Measurements from ENCODE around the gene EOLA2. TPM values are rescaled to one million over a fixed set of nuclear protein-coding genes. Genes with fewer than 3 reads are reported as not detected.
"Not testable (repeated sequence)": the region's sequence is repeated elsewhere in the genome, so short reads cannot be mapped to it uniquely, and the experiment has no call there.

Gene EOLA2
- total and polyA plus RNA-seq, 9 of the 15 experiments (the other 6 are each of a cell fraction or from before 2014, with no cell fraction given), result 27.7 to 61.5 (median 44.3) TPM

DNA sequence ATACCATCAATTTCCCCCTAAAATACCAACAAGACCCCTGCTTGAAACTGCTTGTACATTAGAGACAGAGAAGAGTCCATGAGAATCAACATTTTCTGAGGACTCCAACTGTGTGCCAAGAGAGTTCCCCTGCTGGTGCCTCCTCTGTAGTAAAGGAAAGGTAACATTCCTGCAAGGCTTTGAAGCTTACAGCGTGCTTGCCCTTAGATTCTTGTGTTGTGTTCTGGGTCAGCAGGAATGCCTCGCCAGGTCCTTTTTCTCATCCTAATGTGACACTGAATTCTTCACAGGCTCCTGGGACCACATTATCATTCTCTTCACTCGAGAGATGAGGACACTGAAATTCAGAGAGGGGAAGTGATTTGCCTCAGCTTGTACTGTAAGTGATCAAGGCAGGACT, 9.7 kb upstream of the EOLA2 start:
- Histone ChIP-seq H3K9me1 (ENCODE audit: control insufficient read depth, insufficient read depth, low read length) (no peaks in the 10 kb centered on the region), H3K9ac (ENCODE audit: insufficient read depth in 1 of 2, low read depth in 2 of 2, low read length in 2 of 2) (no peak overlapping the region), H3K27me3 (ENCODE audit: control insufficient read depth in 2 of 2, insufficient read depth in 2 of 2, low read length in 2 of 2) (no peaks in the 10 kb centered on the region), H3K4me2 (ENCODE audit: insufficient read depth, low read length) (no peak overlapping the region), H2AFZ (ENCODE audit: low read depth, low read length) (no peak overlapping the region), H3K4me1 (replicated peaks in 1 of 2; ENCODE audit: control insufficient read depth in 2 of 2, insufficient read depth in 2 of 2, low read length in 2 of 2) (no peaks in the 10 kb centered on the region), H3K27ac (ENCODE audit: extremely low read depth, low read depth, low read length) (no peak overlapping the region), H4K20me1 (replicated peaks; ENCODE audit: control insufficient read depth, insufficient read depth, low read length) (no peaks in the 10 kb centered on the region), H3K4me3 (no peak overlapping the region), H3K36me3 (ENCODE audit: control insufficient read depth, insufficient read depth, low read length) (peaks cover 8% of the 10 kb centered on the region; the same call in 1 of the 3 replicates), H3K79me2 (ENCODE audit: control insufficient read depth, insufficient read depth, low read length) (no peaks in the 10 kb centered on the region), H3K9me3 (replicated peaks; ENCODE audit: control insufficient read depth, insufficient read depth, low read depth, low read length) (no peaks in the 10 kb centered on the region)
- 75% methylated on average over 3 of the region's 3 CpGs for WGBS (ENCODE audit: insufficient coverage, low coverage, missing lambda C conversion rate)
- no TSS peak for BruUV-seq (replicated peaks)
- ATAC-seq (no peak), FAIRE-seq (no peak), DNase-seq (ENCODE audit: extremely low read depth in 1 of 4, low spot score in 3 of 4) (no peak)
- POLR2A ChIA-PET, result no interaction called here
- in situ Hi-C loops (cut with MboI) (loop anchor here (10.0 kb wide), 1 partner anchor 413 kb away; no protein-coding TSS in a partner anchor), intact Hi-C loops (cut with micrococcal nuclease) (no loop called here)
- CTCF ChIA-PET (ENCODE audit: low intra/inter-chr PET ratio), result no interaction called here
- no peak for TF ChIP-seq FOXA3 (CRISPR knock-in tag; conservative IDR thresholded peaks at IDR 0.05 in 1 of 2, IDR thresholded peaks at IDR 0.05 in 1 of 2)
- no peak for TF ChIP-seq ZNF668 (CRISPR knock-in tag; IDR thresholded peaks at IDR 0.05)
- TF ChIP-seq, protein P1, sequence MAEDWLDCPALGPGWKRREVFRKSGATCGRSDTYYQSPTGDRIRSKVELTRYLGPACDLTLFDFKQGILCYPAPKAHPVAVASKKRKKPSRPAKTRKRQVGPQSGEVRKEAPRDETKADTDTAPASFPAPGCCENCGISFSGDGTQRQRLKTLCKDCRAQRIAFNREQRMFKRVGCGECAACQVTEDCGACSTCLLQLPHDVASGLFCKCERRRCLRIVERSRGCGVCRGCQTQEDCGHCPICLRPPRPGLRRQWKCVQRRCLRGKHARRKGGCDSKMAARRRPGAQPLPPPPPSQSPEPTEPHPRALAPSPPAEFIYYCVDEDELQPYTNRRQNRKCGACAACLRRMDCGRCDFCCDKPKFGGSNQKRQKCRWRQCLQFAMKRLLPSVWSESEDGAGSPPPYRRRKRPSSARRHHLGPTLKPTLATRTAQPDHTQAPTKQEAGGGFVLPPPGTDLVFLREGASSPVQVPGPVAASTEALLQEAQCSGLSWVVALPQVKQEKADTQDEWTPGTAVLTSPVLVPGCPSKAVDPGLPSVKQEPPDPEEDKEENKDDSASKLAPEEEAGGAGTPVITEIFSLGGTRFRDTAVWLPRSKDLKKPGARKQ (CRISPR knock-in tag; IDR thresholded peaks at IDR 0.05), result no peak
- TF ChIP-seq, protein P2, sequence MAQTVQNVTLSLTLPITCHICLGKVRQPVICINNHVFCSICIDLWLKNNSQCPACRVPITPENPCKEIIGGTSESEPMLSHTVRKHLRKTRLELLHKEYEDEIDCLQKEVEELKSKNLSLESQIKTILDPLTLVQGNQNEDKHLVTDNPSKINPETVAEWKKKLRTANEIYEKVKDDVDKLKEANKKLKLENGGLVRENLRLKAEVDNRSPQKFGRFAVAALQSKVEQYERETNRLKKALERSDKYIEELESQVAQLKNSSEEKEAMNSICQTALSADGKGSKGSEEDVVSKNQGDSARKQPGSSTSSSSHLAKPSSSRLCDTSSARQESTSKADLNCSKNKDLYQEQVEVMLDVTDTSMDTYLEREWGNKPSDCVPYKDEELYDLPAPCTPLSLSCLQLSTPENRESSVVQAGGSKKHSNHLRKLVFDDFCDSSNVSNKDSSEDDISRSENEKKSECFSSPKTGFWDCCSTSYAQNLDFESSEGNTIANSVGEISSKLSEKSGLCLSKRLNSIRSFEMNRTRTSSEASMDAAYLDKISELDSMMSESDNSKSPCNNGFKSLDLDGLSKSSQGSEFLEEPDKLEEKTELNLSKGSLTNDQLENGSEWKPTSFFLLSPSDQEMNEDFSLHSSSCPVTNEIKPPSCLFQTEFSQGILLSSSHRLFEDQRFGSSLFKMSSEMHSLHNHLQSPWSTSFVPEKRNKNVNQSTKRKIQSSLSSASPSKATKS (CRISPR knock-in tag; IDR thresholded peaks at IDR 0.05), result no peak
- no peak for TF ChIP-seq ARID2 (IDR thresholded peaks at IDR 0.05)

DNA sequence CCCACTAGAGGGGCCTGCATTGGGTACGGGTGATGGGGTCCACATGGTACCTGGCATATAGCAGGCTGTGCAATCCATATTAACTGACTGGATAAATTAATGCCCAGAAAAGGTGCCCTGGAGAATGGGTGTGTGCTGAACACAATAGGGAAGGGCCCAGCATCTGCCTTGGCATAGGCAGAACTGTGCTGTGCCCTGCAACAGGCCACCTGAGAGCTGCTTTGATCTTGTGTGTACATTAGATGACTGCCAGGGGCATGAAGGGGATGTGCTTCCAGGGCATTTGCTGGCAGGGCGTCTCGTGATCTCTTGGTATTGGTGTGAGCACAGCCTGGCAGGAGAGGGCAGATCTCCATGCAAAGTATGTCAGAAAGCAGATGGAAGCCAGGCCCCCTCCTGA, 8.6 kb upstream of the EOLA2 start:
- DNase-seq (ENCODE audit: extremely low read depth in 1 of 4, low spot score in 3 of 4); FAIRE-seq; BruUV-seq (replicated peaks): not testable (repeated sequence)

DNA sequence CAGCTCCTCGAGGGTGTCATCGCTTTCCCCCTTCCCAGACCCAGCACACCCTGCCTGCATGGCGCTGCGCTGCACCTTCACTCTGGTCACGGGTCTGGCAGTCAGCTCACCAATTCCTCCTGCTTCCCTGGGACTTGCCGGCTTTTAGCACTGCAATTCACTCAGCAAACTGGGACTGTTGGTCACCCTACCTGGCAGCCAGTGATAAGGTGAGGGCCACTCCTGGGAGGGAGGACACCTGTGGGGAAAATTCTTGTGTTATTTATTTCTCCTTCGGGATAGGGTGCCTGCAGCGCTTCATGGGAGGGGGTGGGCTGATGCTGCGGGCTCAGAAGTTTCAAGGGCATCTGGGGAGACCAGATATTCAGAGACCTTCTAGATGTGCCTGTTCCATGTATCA, 7.5 kb upstream of the EOLA2 start:
- H3K9me3 ChIP-seq (replicated peaks; ENCODE audit: control insufficient read depth, insufficient read depth, low read depth, low read length); BruUV-seq (replicated peaks); H3K9ac ChIP-seq (ENCODE audit: insufficient read depth in 1 of 2, low read depth in 2 of 2, low read length in 2 of 2); FAIRE-seq; H3K4me2 ChIP-seq (ENCODE audit: insufficient read depth, low read length); POLR2A ChIA-PET; H2AFZ ChIP-seq (ENCODE audit: low read depth, low read length); H3K4me3 ChIP-seq; H3K36me3 ChIP-seq (ENCODE audit: control insufficient read depth, insufficient read depth, low read length); ATAC-seq; H3K79me2 ChIP-seq (ENCODE audit: control insufficient read depth, insufficient read depth, low read length); H3K27me3 ChIP-seq (ENCODE audit: control insufficient read depth in 2 of 2, insufficient read depth in 2 of 2, low read length in 2 of 2); H3K9me1 ChIP-seq (ENCODE audit: control insufficient read depth, insufficient read depth, low read length); H3K4me1 ChIP-seq (replicated peaks in 1 of 2; ENCODE audit: control insufficient read depth in 2 of 2, insufficient read depth in 2 of 2, low read length in 2 of 2); H4K20me1 ChIP-seq (replicated peaks; ENCODE audit: control insufficient read depth, insufficient read depth, low read length); DNase-seq (ENCODE audit: extremely low read depth in 1 of 4, low spot score in 3 of 4); H3K27ac ChIP-seq (ENCODE audit: extremely low read depth, low read depth, low read length); CTCF ChIA-PET (ENCODE audit: low intra/inter-chr PET ratio); intact Hi-C loops (cut with micrococcal nuclease): not testable (repeated sequence)
- WGBS (ENCODE audit: insufficient coverage, low coverage, missing lambda C conversion rate), result no CpG with 5 or more reads among the region's 9 CpGs
- in situ Hi-C loops (cut with MboI), result loop anchor here (10.0 kb wide), 1 partner anchor 411 kb away; no protein-coding TSS in a partner anchor

More for the DNA sequence above, 8.6 kb upstream of the EOLA2 start:
- H3K4me3 ChIP-seq; H3K36me3 ChIP-seq (ENCODE audit: control insufficient read depth, insufficient read depth, low read length); H3K79me2 ChIP-seq (ENCODE audit: control insufficient read depth, insufficient read depth, low read length); CTCF ChIA-PET (ENCODE audit: low intra/inter-chr PET ratio); H3K9ac ChIP-seq (ENCODE audit: insufficient read depth in 1 of 2, low read depth in 2 of 2, low read length in 2 of 2); H3K9me1 ChIP-seq (ENCODE audit: control insufficient read depth, insufficient read depth, low read length); H4K20me1 ChIP-seq (replicated peaks; ENCODE audit: control insufficient read depth, insufficient read depth, low read length); H2AFZ ChIP-seq (ENCODE audit: low read depth, low read length); H3K4me2 ChIP-seq (ENCODE audit: insufficient read depth, low read length); H3K9me3 ChIP-seq (replicated peaks; ENCODE audit: control insufficient read depth, insufficient read depth, low read depth, low read length); ATAC-seq; H3K4me1 ChIP-seq (replicated peaks in 1 of 2; ENCODE audit: control insufficient read depth in 2 of 2, insufficient read depth in 2 of 2, low read length in 2 of 2); H3K27ac ChIP-seq (ENCODE audit: extremely low read depth, low read depth, low read length); H3K27me3 ChIP-seq (ENCODE audit: control insufficient read depth in 2 of 2, insufficient read depth in 2 of 2, low read length in 2 of 2); intact Hi-C loops (cut with micrococcal nuclease); POLR2A ChIA-PET: not testable (repeated sequence)
- WGBS (ENCODE audit: insufficient coverage, low coverage, missing lambda C conversion rate), result no CpG with 5 or more reads among the region's 3 CpGs
- in situ Hi-C loops (cut with MboI), result loop anchor here (10.0 kb wide), 1 partner anchor 412 kb away; no protein-coding TSS in a partner anchor

Measured in K562 (cell line).